Measurements from ENCODE around the gene OR2T11. TPM values are rescaled to one million over a fixed set of nuclear protein-coding genes. Genes with fewer than 3 reads are reported as not detected.
"Not testable (repeated sequence)": the region's sequence is repeated elsewhere in the genome, so short reads cannot be mapped to it uniquely, and the experiment has no call there.

Gene OR2T11
- total RNA-seq, 1 donor from 2014 or later: 4.3 TPM

DNA sequence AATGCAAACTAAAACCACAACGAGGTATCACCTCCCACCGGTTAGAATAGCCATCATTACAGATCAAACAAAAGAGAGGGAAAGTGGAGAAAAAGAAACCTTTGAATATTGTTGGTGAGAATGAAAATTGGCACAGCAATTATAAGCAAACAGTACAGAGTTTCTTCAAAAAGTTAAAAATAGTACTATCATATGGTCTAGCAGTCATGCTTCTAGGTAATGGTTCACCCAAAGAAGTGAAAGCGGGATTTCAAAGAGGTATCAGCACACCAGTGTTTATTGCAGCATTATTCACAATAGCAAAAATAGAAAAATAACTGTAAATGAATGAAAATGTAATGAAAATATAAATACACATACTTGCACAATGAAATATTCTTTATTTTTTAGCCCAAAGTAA lies 45.6 kb downstream of the OR2T11 start:
- Mint-ChIP-seq H3K27me3 (peaks cover 2% of the 10 kb centered on the region), H3K9me3 (no peaks in the 10 kb centered on the region), H3K27ac (no peak overlapping the region), H3K4me1 (peaks cover 3% of the 10 kb centered on the region), H3K4me3 (no peak overlapping the region), H3K36me3 (ENCODE audit: low read depth) (no peaks in the 10 kb centered on the region)
- ChIA-PET POLR2A (no interaction called here), CTCF (no interaction called here)
- no peak for ATAC-seq (ENCODE audit: low read depth)
- TF ChIP-seq CTCF (IDR thresholded peaks at IDR 0.05): no peak
- no peak for DNase-seq
- intact Hi-C loops (cut with micrococcal nuclease): no loop called here

DNA sequence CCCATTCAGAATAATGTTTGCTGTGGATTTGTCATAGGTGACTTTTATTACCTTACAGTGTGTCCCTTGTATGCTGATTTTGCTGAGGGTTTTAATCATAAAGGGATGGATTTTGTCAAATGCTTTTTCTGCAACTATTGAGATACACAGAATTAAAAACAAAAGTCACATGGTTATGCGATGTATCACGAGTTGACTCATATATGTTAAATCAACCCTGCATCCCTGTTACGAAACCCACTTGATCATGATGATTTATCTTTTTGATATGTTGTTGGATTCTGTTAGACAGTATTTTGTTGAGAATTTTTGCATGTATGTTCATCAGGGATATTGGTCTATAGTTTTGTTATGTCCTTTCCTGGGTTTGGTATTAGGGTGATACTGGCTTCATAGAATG lies 49.6 kb downstream of the OR2T11 start:
- Mint-ChIP-seq H3K4me1 (peaks cover 3% of the 10 kb centered on the region), H3K36me3 (ENCODE audit: low read depth) (no peaks in the 10 kb centered on the region), H3K27ac (no peak overlapping the region), H3K4me3 (no peak overlapping the region), H3K9me3 (no peaks in the 10 kb centered on the region), H3K27me3 (peaks cover 5% of the 10 kb centered on the region)
- POLR2A ChIA-PET: no interaction called here
- no peak for TF ChIP-seq CTCF (IDR thresholded peaks at IDR 0.05)
- DNase-seq: no peak
- CTCF ChIA-PET: no interaction called here
- ATAC-seq (ENCODE audit: low read depth): no peak
- intact Hi-C loops (cut with micrococcal nuclease): no loop called here

DNA sequence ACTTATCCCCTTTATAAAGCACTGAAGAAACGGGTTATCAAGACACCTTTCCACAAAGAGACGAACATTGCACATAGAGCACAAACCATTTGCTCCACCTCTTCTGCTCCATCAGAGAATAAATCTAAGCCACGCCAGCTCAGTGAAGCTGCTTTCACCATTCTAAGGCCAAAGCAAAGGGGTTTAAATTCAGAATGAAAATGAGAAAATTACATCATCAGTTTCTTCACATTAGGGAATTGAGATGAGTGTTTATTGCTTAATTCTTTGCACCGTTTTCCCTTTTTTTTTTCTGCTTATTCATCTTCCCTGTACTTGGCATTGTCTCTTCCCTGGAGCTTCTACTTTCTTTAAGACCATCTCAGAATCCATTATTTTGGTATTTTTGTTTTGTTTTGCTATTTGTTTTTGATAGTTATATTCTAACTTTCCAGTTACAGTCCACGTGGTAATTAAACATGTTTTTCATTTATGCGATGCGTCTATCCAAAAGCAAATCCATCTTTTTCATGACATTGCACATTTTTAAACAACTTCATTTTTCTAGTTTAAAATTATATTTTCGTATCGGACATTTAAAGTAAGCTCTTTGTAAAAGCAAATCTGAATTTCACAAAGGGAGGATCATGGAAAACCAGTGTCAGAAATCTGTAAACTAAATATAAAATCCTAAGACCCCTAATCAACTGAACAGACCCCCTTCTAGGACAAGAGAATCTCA lies 58.5 kb downstream of the OR2T11 start:
- ChIA-PET POLR2A (no interaction called here), CTCF (no interaction called here)
- Mint-ChIP-seq H3K4me3 (no peak overlapping the region), H3K4me1 (no peaks in the 10 kb centered on the region), H3K27ac (no peak overlapping the region), H3K36me3 (ENCODE audit: low read depth) (no peaks in the 10 kb centered on the region), H3K9me3 (peaks cover 3% of the 10 kb centered on the region), H3K27me3 (no peaks in the 10 kb centered on the region)
- intact Hi-C loops (cut with micrococcal nuclease): no loop called here
- ATAC-seq (ENCODE audit: low read depth): no peak
- TF ChIP-seq CTCF (IDR thresholded peaks at IDR 0.05): no peak
- no peak for DNase-seq

GRCh38 chr1:248574657-248575056 lies 60.2 kb downstream of the OR2T11 start, which contains the start of gene OR2T34:
OR2T34 (minus strand) TSS chr1:248574757; CDS start chr1:248574757, 0 bp downstream.
- H3K27me3 Mint-ChIP-seq; H3K4me1 Mint-ChIP-seq; POLR2A ChIA-PET; H3K9me3 Mint-ChIP-seq; H3K27ac Mint-ChIP-seq; intact Hi-C loops (cut with micrococcal nuclease); H3K36me3 Mint-ChIP-seq (ENCODE audit: low read depth); ATAC-seq (ENCODE audit: low read depth); DNase-seq; H3K4me3 Mint-ChIP-seq; CTCF ChIA-PET: not testable (repeated sequence)

- H3K4me1 Mint-ChIP-seq; H3K27ac Mint-ChIP-seq; POLR2A ChIA-PET; H3K27me3 Mint-ChIP-seq; H3K36me3 Mint-ChIP-seq (ENCODE audit: low read depth); H3K4me3 Mint-ChIP-seq; intact Hi-C loops (cut with micrococcal nuclease); ATAC-seq (ENCODE audit: low read depth); DNase-seq; H3K9me3 Mint-ChIP-seq; CTCF ChIA-PET: not testable (repeated sequence)
These were observed 61.0 kb downstream of the OR2T11 start for GRCh38 chr1:248573856-248574255.

Other genes starting within 250 kb of the OR2T11 start
- gene OR2T1, start 232.0 kb downstream of the OR2T11 start, total RNA-seq: not detected in 2 replicates
- gene OR2T2, start 189.5 kb downstream of the OR2T11 start, total RNA-seq: 3.2 and 4.1 TPM in 2 replicates
- 1.00 and 1.5 TPM in 2 replicates for gene OR2T3, start 161.7 kb downstream of the OR2T11 start, total RNA-seq
- not detected in 2 replicates for gene OR2T5, start 146.5 kb downstream of the OR2T11 start, total RNA-seq
- 0.59 and 1.00 TPM in 2 replicates for gene OR2G6, start 127.0 kb downstream of the OR2T11 start, total RNA-seq
- gene OR2T29, start 72.3 kb downstream of the OR2T11 start, total RNA-seq: 2.0 and 2.1 TPM in 2 replicates
- gene OR2T34, start 60.3 kb downstream of the OR2T11 start, total RNA-seq: 0.54 and 0.80 TPM in 2 replicates
- 1.4 and 3.1 TPM in 2 replicates for gene OR2T10, start 37.4 kb downstream of the OR2T11 start, total RNA-seq
- gene OR2T35, start 10.2 kb upstream of the OR2T11 start, total RNA-seq: 0.29 and 1.6 TPM in 2 replicates
- 0.22 TPM in 1 of 2 replicates, not detected in the other for gene OR2T27, start 20.4 kb upstream of the OR2T11 start, total RNA-seq
- not detected in 2 replicates for gene OR14I1, start 67.7 kb upstream of the OR2T11 start, total RNA-seq
- gene LYPD8, start 120.7 kb upstream of the OR2T11 start, total RNA-seq: not detected in 2 replicates
- gene SH3BP5L, start 190.8 kb upstream of the OR2T11 start, total RNA-seq: 26.3 and 27.3 TPM in 2 replicates
- gene ZNF672, start 203.1 kb upstream of the OR2T11 start, total RNA-seq: 47.0 and 52.2 TPM in 2 replicates
- 36.4 and 40.3 TPM in 2 replicates for gene ZNF692, start 224.0 kb upstream of the OR2T11 start, total RNA-seq